GM19372 (cell line): ENCODE data around the gene CYP1B1.
"Not testable (repeated sequence)": the region's sequence is repeated elsewhere in the genome, so short reads cannot be mapped to it uniquely, and the experiment has no call there.

ENCODE experiments used
- ATAC-seq: cut with Tn5 transposase; IDR thresholded peaks from one replicate; pipeline ENCODE4 v1.9.1; 2021; ENCODE audit warnings: mild to moderate bottlenecking, low read depth, moderate library complexity; ENCODE audit not compliant: unreplicated experiment

The CYP1B1 gene

GRCh38 chr2:38037757-38038621 is 38.0 kb downstream of the CYP1B1 start:
- peak; percentile 70 for ATAC-seq

GRCh38 chr2:38037325-38037724 is 38.6 kb downstream of the CYP1B1 start:
- no peak for ATAC-seq

- no peak for ATAC-seq
Measured at GRCh38 chr2:38035968-38036367, 40.0 kb downstream of the CYP1B1 start.

- ATAC-seq, result no peak
Measured at GRCh38 chr2:38033646-38034045, 42.3 kb downstream of the CYP1B1 start.

GRCh38 chr2:38032946-38033345 is 43.0 kb downstream of the CYP1B1 start:
- no peak for ATAC-seq

- no peak for ATAC-seq
Measured at GRCh38 chr2:38030635-38031355, 45.2 kb downstream of the CYP1B1 start.

GRCh38 chr2:38029512-38029911 is 46.4 kb downstream of the CYP1B1 start:
- ATAC-seq, result no peak

GRCh38 chr2:38028829-38029228 is 47.1 kb downstream of the CYP1B1 start:
- no peak for ATAC-seq

GRCh38 chr2:38026846-38027245 is 49.1 kb downstream of the CYP1B1 start:
- ATAC-seq, result no peak

- ATAC-seq, result no peak
Measured at GRCh38 chr2:38021589-38021988, 54.4 kb downstream of the CYP1B1 start.

- not testable (repeated sequence) for ATAC-seq
Measured at GRCh38 chr2:38020359-38021069, 55.4 kb downstream of the CYP1B1 start.

- no peak for ATAC-seq
Measured at GRCh38 chr2:38017836-38018235, 58.1 kb downstream of the CYP1B1 start.
